NCI-H1048 (cell line): ENCODE results near the gene KCND3.

Experiments used
- DNase-seq: peaks from one replicate; lab custom pipeline; 2025; lab: John Stamatoyannopoulos, UW

KCND3 gene

DNA sequence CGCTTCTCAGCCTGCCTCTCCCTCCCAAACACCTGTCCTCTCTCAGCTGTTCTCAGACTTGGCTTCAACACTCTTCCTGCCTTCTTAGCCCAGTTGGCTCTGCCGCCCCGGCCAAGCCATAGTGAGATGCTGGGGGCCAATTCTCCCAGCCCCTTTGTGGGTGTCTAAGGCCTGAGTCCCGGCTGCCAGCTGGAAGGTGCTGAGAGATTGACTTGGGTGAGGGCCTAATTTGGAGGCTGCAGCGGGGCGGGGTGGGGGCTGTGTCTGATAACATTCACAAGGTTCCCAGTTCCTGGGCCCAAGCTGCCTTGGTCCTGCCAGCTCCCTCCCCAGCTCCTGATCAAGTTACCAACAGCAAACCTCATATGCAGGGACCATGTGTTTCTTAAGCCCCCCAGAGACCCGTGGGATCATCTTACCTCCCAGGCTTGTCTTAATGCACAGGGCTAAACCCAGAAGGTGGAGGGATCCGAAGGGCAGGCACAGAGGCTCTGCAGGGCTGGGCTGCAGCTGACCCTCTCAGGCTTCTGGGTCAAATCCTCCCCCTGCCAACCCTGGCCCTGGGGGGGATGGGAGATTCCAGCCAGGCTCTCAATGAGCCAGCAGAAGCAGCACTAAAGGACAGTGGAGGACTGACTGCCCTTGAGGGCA is 260.1 kb downstream of the KCND3 start:
- no peak for DNase-seq

DNA sequence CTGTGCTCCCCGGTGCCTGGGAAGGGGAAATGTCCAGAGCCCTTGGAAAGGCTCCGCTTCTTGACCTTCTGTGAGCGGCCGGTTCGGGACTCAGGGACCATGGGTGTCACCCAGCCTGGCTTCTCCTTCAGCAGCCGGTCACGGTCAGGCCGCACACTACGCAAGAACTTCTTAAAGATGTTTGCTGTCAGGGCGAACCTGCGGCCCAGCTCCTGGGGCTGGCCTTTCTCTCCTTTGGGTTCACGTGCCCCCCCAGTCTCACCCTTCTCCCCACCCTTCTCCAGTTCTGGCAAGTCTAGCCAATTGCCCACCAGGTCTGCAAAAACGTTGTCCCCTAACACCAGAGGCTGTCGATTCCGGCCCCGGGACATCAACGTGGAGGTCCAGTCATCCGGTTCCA is 262.4 kb downstream of the KCND3 start:
- DNase-seq, result no peak

DNA sequence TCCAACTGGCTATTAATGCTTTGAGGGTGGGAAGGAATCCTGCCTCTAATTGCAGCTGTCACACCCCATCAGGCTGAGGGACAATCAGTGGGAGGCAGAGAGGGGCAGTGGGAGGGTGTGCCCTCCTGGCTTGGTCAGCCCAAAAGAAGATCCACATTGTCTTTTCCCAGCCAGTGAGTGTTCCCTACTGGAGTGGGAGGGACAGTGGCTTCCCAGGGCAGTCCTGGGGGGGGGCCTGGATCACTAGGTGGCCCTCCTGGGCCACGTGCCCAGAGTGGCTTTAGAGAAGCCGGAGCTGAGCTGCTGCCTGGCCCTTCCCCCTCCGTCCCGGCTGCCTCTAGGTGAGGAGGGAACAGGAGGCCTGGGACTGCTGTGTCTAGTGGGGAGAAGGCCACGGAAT is 264.3 kb downstream of the KCND3 start:
- no peak for DNase-seq

DNA sequence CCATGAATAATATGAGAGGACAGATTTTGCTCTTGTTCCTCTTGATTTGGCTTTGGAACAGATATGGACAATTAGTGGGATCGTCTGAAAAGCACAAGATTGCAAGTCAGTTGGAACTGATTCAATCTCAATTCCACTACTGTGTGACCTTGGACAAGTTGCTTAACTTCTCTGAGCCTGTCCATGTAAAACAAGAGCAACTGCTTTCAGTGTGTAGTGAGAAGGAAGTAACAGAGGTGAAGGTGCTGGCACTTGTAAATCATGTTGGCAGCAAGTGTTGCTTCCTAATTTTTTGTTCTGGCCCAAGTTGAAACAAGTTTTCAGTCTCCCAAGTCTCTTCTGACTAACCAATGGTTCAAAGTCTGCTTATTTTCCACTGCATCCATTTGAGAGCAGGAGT is 265.6 kb downstream of the KCND3 start:
- no peak for DNase-seq

DNA sequence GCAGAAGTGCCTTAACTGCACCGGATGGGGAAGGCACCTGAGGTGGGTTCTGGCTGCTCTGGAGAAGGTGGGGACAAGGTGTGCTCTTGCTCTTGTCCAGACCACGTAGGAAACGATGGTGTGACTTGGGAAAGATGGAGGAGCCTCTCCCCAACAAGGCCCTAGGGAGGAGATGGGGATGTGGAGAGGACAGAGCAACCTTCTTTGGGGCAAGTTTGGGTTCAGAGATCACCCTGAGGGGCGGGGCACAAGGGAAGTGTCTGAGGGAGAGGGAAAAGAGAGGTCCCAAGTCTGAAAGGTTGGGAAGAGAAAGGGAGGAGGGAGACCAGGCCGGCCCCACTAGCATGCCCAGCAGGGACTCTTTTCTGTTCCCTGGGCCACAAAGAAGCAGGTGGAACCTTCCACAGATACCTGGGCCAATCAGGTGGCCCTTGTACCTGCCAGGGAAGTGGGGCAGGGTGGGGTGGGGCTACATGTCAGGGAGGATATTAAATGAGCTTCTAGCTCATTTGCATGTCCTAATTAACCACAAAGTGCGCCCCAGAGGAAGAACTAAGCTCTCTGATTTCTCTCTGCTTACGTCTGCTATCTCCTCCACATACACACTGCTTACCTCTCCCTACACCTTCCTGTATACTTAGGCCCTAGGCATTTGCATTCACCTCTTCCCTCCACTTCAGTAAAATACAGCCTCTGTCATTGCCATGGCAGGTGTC is 266.2 kb downstream of the KCND3 start:
- DNase-seq, result no peak

DNA sequence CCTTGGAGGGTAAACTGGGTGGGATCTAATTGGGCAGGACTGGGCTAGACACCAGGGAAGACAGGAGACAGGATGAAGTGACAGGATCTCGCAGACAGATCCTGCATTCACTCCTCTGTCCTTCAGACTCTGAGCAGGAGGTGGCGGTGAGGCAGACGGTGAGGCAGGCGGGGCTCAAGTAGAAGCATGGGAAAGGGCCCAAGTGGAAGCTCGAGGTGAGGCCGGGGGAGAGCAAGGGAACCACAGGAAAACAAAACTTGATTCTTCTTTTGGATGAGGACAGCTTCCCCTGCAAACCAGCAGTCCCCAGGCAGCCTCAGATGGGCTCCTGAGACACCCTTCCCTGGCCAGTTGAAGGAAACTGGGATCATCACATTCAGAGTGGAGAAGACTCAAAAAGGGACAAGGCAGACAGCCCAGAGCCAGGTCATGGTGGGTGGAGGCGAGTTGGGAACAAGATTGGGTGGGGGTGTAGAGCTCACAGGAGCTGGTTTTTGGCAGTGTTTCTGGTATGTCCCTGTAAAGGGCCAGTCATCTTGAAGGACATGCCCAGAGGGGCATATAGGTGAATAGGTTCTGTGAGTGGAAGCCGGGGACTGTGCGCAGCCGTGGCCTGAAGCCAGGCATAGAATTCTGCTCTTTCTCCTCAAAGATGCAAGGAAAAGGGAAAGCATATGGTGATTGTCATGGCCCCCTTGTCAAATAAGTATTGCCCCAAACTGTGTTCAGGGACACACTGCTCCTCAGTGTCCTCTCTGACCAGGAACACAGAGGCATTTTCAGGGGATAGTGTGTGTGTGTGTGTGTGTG is 268.3 kb downstream of the KCND3 start:
- no peak for DNase-seq
